Brain microvascular endothelial cell (primary cell): Measurements from ENCODE around the gene CLDN5.

ENCODE experiments used
- DNase-seq: peaks from one replicate; pipeline ENCODE4 v3.0.0-alpha.2; 2020
- H3K27ac ChIP-seq: fragments of 250-450 bp; sonication (Bioruptor Pico); 2 replicates; pipeline ENCODE4 v1.5.1; 2020; ENCODE audit warnings: mild to moderate bottlenecking, moderate library complexity
- H3K27me3 ChIP-seq: fragments of 250-450 bp; sonication (Bioruptor Pico); replicated peaks from 2 replicates; pipeline ENCODE4 v1.5.1; 2020; ENCODE audit warnings: mild to moderate bottlenecking
- H3K36me3 ChIP-seq: fragments of 250-450 bp; sonication (Bioruptor Pico); replicated peaks from 2 replicates; pipeline ENCODE4 v1.5.1; 2020; ENCODE audit warnings: mild to moderate bottlenecking
- H3K4me3 ChIP-seq: 2 replicates; pipeline ENCODE4 v1.5.1; 2011; ENCODE audit warnings: low read depth, mild to moderate bottlenecking, control low read depth, low read length, moderate library complexity
- CTCF ChIP-seq: IDR thresholded peaks from 2 replicates; pipeline ENCODE4 v1.5.1; 2011; ENCODE audit warnings: low read depth, mild to moderate bottlenecking, moderate library complexity, low read length, control low read depth, inconsistent platforms; ENCODE audit errors: missing control alignments
- in situ Hi-C: cut with HindIII; loops from 2 replicates; pipeline ENCODE4 v1.10.0; 2017; ENCODE audit warnings: low sequenced_read_pairs, low pct_ligation_motif_present

Gene CLDN5

GRCh38 chr22:19488884-19489843, 35.0 kb downstream of the CLDN5 start:
- TF ChIP-seq CTCF: peak; percentile 36
- no peaks in the 10 kb centered on the region for H3K36me3 ChIP-seq
- peak; percentile 9 for DNase-seq
- no peaks in the 10 kb centered on the region for H3K27me3 ChIP-seq
- no peak overlapping the region for H3K4me3 ChIP-seq
- in situ Hi-C loops: no loop called here
- no peak overlapping the region for H3K27ac ChIP-seq

DNA sequence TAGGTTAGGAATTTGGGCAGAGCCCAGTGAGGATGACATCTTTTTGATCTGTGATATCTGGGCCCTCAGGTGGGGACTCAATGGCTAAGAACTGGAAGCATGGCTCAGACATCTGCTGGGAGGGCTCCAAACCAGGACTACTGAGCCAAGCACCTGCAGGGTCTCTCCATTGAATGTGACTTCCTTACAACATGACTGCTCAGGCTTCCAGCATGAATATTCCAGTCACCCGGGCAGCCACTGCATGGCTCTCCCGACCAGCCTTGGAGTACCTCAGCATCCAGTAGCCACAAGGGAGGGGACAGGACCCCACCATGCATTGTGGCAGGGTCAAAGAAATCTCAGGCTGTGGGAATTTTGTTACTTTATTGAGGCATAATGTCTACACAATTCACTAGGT, 35.9 kb downstream of the CLDN5 start:
- TF ChIP-seq CTCF: no peak
- no peaks in the 10 kb centered on the region for H3K36me3 ChIP-seq
- H3K4me3 ChIP-seq: no peak overlapping the region

DNA sequence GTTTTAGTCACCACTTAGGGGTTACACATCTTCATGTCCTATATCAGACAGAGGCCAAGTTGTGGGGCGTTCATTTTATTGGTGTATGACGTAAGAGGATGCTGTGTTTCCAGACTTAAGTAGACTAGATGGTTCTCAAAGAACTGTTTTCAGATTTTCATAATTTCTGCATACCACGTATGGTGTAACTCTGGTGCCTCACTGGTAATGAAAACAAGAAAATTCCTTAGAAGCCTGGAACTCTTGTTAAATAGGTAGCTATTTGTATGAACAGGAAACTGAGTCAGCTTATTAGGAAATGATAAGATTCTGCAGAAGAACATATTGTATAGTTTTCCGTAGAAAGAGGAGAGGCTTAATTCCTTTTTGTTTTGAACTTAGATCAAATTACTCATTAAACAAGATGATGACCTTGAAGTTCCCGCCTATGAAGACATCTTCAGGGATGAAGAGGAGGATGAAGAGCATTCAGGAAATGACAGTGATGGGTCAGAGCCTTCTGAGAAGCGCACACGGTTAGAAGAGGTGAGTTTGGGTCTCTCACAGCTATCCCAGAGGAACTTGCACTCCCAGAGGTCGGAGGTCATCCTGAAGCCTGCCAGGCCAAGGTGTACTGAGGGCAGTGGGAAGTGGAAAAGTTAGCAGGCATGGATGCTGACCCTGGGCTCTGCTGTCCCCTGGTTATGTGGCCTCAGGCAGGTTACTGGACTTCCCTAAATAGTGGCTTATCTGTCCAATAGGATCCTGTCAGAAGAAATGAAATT, 40.5 kb downstream of the CLDN5 start:
- H3K27me3 ChIP-seq: no peaks in the 10 kb centered on the region
- DNase-seq: peak; percentile 67
- no peak for TF ChIP-seq CTCF
- peak overlapping the region; percentile 63 for H3K27ac ChIP-seq
- in situ Hi-C loops: no loop called here
- H3K36me3 ChIP-seq: no peaks in the 10 kb centered on the region
- H3K4me3 ChIP-seq: no peak overlapping the region

More for the DNA sequence above, 35.9 kb downstream of the CLDN5 start:
- DNase-seq: no peak
- in situ Hi-C loops: no loop called here
- no peak overlapping the region for H3K27ac ChIP-seq
- H3K27me3 ChIP-seq: no peaks in the 10 kb centered on the region

DNA sequence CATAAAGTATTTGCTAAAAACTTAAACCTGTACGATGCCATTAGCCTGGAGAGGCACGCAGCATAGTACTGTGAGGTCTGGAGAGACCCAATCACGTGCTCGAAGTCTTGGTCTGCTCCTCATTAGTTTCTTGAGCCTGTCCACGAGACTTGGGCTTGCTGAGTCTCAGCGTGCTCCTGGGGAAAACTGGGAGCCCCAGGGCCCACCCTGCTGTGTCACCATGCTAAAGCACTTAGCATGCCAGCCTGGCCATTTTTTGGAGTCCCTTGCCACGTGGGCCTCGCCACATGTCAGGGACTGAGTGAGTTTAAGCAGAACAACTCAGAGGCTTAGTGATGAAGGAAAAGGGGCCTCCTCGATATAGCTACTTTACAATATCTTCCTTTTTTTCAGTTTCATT, 41.9 kb downstream of the CLDN5 start:
- H3K27ac ChIP-seq: no peak overlapping the region
- no peaks in the 10 kb centered on the region for H3K27me3 ChIP-seq
- no peak overlapping the region for H3K4me3 ChIP-seq
- in situ Hi-C loops: no loop called here
- TF ChIP-seq CTCF: no peak
- no peak for DNase-seq
- H3K36me3 ChIP-seq: no peaks in the 10 kb centered on the region

DNA sequence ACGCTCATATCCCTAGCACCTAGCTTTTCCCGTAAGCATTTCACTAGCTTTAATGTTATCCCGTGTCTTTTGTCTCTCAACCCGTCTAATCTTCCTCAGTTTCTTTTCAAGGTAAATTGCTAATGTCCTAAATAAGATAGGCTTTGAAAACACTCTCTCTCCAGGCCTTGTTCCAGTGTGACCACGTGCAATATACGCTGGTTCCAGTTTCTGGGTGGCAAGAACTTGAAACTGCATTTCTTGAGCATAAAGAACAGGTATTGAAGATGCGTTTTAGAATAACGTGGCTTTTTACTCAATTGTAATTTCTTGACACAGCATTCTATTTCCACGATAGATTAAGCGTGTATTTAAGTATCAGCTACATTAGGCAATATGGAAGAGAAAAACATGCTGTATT, 43.4 kb downstream of the CLDN5 start:
- Histone ChIP-seq H3K27ac (no peak overlapping the region), H3K27me3 (no peaks in the 10 kb centered on the region), H3K4me3 (peak overlapping the region; percentile 98), H3K36me3 (peaks cover 2% of the 10 kb centered on the region)
- TF ChIP-seq CTCF: no peak
- in situ Hi-C loops: no loop called here
- DNase-seq: no peak
